Measurements from ENCODE around the gene STMN1. TPM values are rescaled to one million over a fixed set of nuclear protein-coding genes. Genes with fewer than 3 reads are reported as not detected.

Gene STMN1
- total and polyA plus RNA-seq, 9 of the 15 experiments (the other 6 are each of a cell fraction or from before 2014, with no cell fraction given), result 269 to 2,153 (median 595) TPM

GRCh38 chr1:25917996-25918395, 11.8 kb upstream of the STMN1 start (continued):
- TF ChIP-seq ZNF23 (CRISPR knock-in tag; IDR thresholded peaks at IDR 0.05) (no peak), RCOR1 (IDR thresholded peaks at IDR 0.05; ENCODE audit: borderline replicate concordance in 1 of 2, low read depth in 2 of 2, low read length in 2 of 2) (peak in 1 of 2 experiments; percentile 82; a peak in 1 of 4 replicates), RBM22 (IDR thresholded peaks at IDR 0.05; ENCODE audit: low read depth, low read length, poor library complexity, severe bottlenecking) (no peak), BCL6 (CRISPR knock-in tag; IDR thresholded peaks at IDR 0.05) (no peak), RNF219 (CRISPR knock-in tag; IDR thresholded peaks at IDR 0.05) (no peak), ZNF146 (CRISPR knock-in tag; IDR thresholded peaks at IDR 0.05; ENCODE audit: unreplicated experiment) (no peak), UBTF (IDR thresholded peaks at IDR 0.05; ENCODE audit: borderline replicate concordance in 1 of 2, low read depth in 2 of 2, low read length in 2 of 2) (no peak), CHD7 (IDR thresholded peaks at IDR 0.05; ENCODE audit: low read depth, low read length) (no peak), ATF2 (CRISPR knock-in tag; IDR thresholded peaks at IDR 0.05) (no peak), STAG1 (CRISPR knock-in tag; IDR thresholded peaks at IDR 0.05; ENCODE audit: borderline replicate concordance) (no peak)
